HEK293 (cell line): Measurements from ENCODE around the gene ARNT2.

ENCODE experiments used
- CTCF ChIA-PET: fragments of 350-600 bp; formaldehyde crosslinking; extraction: SDS; loops from one replicate; lab custom pipeline; 2021; ENCODE audit warnings: antibody characterized with exemption; lab: Yijun Ruan, JAX
- POLR2A ChIA-PET: fragments of 300-600 bp; formaldehyde crosslinking; extraction: SDS; loops from one replicate; lab custom pipeline; 2020; ENCODE audit warnings: antibody characterized with exemption, inconsistent platforms; lab: Yijun Ruan, JAX
- H3K27ac ChIP-seq: fragments of 200-500 bp; sonication (Bioruptor generic); 2 replicates; pipeline ENCODE4 v1.5.1; 2014; ENCODE audit warnings: low read depth, low read length, control low read depth, inconsistent platforms; ENCODE audit errors: extremely low read depth
- H3K36me3 ChIP-seq, 2 experiments: fragments of 200-500 bp in 1 of 2; sonication (Bioruptor generic) in 1 of 2; 1 replicate in 1 of 2; 2 replicates in 1 of 2; pipeline ENCODE4 v1.5.1; 2014 to 2017; ENCODE audit warnings: inconsistent platforms in 2 of 2, low read length in 2 of 2; ENCODE audit not compliant: control insufficient read depth in 2 of 2, insufficient read depth in 1 of 2
- H3K4me1 ChIP-seq: fragments of 200-500 bp; sonication (Bioruptor generic); 2 replicates; pipeline ENCODE4 v1.5.1; 2014; ENCODE audit warnings: mild to moderate bottlenecking, low read length, inconsistent platforms; ENCODE audit not compliant: control insufficient read depth, insufficient read depth
- H3K4me3 ChIP-seq: 2 replicates; pipeline ENCODE4 v1.5.1; 2011; ENCODE audit warnings: low read depth, mild to moderate bottlenecking, control low read depth, low read length, moderate library complexity
- H3K9me3 ChIP-seq: fragments of 200-500 bp; sonication (Bioruptor generic); 2 replicates; pipeline ENCODE4 v1.5.1; 2014; ENCODE audit warnings: low read depth, low read length, inconsistent platforms; ENCODE audit not compliant: control insufficient read depth, insufficient read depth
- ELK4 ChIP-seq: IDR thresholded peaks from 2 replicates; pipeline ENCODE4 v1.6.1; 2011; ENCODE audit warnings: mild to moderate bottlenecking, low read depth, low read length, borderline replicate concordance
- HOXD13 ChIP-seq: sonication (generic); formaldehyde crosslinking; IDR thresholded peaks from 2 replicates; pipeline ENCODE4 v1.8.0; 2022; ENCODE audit warnings: missing genetic modification reagents, borderline replicate concordance
- KLF1 ChIP-seq: fragments of 450-650 bp; formaldehyde crosslinking; IDR thresholded peaks from 2 replicates; pipeline ENCODE4 v1.5.1; 2016; ENCODE audit warnings: missing biosample characterization, missing genetic modification characterization
- SP3 ChIP-seq: fragments of 450-650 bp; formaldehyde crosslinking; IDR thresholded peaks from 2 replicates; pipeline ENCODE4 v1.5.1; 2016; ENCODE audit warnings: missing biosample characterization, missing genetic modification characterization
- WT1 ChIP-seq: fragments of 450-650 bp; formaldehyde crosslinking; IDR thresholded peaks from 2 replicates; pipeline ENCODE4 v1.5.1; 2016; ENCODE audit warnings: missing biosample characterization, missing genetic modification characterization
- ZBTB1 ChIP-seq: fragments of 450-650 bp; formaldehyde crosslinking; IDR thresholded peaks from 2 replicates; pipeline ENCODE4 v1.5.1; 2016; ENCODE audit warnings: missing biosample characterization, missing genetic modification characterization
- ZFP3 ChIP-seq: fragments of 450-650 bp; formaldehyde crosslinking; IDR thresholded peaks from 2 replicates; pipeline ENCODE4 v1.5.1; 2016; ENCODE audit warnings: low read depth, missing biosample characterization, missing genetic modification characterization
- ZFP69B ChIP-seq: fragments of 450-650 bp; formaldehyde crosslinking; IDR thresholded peaks from 2 replicates; pipeline ENCODE4 v1.5.1; 2016; ENCODE audit warnings: missing biosample characterization, missing genetic modification characterization
- ZNF138 ChIP-seq: fragments of 450-650 bp; formaldehyde crosslinking; IDR thresholded peaks from 2 replicates; pipeline ENCODE4 v1.5.1; 2016; ENCODE audit warnings: missing biosample characterization, missing genetic modification characterization, borderline replicate concordance
- ZNF16 ChIP-seq: fragments of 450-650 bp; formaldehyde crosslinking; IDR thresholded peaks from 2 replicates; pipeline ENCODE4 v1.5.1; 2016; ENCODE audit warnings: low read depth, missing biosample characterization, missing genetic modification characterization
- ZNF18 ChIP-seq: fragments of 450-650 bp; formaldehyde crosslinking; IDR thresholded peaks from 2 replicates; pipeline ENCODE4 v1.5.1; 2016; ENCODE audit warnings: missing biosample characterization, missing genetic modification characterization
- ZNF214 ChIP-seq: fragments of 450-650 bp; formaldehyde crosslinking; IDR thresholded peaks from 2 replicates; pipeline ENCODE4 v1.5.1; 2017; ENCODE audit warnings: missing biosample characterization, mild to moderate bottlenecking, missing genetic modification characterization, borderline replicate concordance
- ZNF26 ChIP-seq: fragments of 450-650 bp; formaldehyde crosslinking; IDR thresholded peaks from 2 replicates; pipeline ENCODE4 v1.5.1; 2016; ENCODE audit warnings: missing biosample characterization, missing genetic modification characterization
- ZNF324 ChIP-seq: fragments of 450-650 bp; formaldehyde crosslinking; IDR thresholded peaks from 2 replicates; pipeline ENCODE4 v1.5.1; 2016; ENCODE audit warnings: missing biosample characterization, missing genetic modification characterization
- ZNF624 ChIP-seq: fragments of 450-650 bp; formaldehyde crosslinking; IDR thresholded peaks from 2 replicates; pipeline ENCODE4 v1.5.1; 2017; ENCODE audit warnings: missing biosample characterization, missing genetic modification characterization
- ZNF626 ChIP-seq: fragments of 450-650 bp; sonication (Bioruptor Pico); formaldehyde crosslinking; IDR thresholded peaks from 2 replicates; pipeline ENCODE4 v1.5.1; 2018; ENCODE audit warnings: missing biosample characterization, missing genetic modification characterization, inconsistent platforms
- ZNF658 ChIP-seq: fragments of 450-650 bp; formaldehyde crosslinking; IDR thresholded peaks from 2 replicates; pipeline ENCODE4; 2016; ENCODE audit warnings: missing biosample characterization, missing genetic modification characterization
- ZNF660 ChIP-seq: fragments of 450-650 bp; IDR thresholded peaks from 2 replicates; pipeline ENCODE4 v1.5.1; 2018; ENCODE audit warnings: missing biosample characterization, mild to moderate bottlenecking, missing genetic modification characterization
- ZNF664 ChIP-seq: fragments of 450-650 bp; formaldehyde crosslinking; IDR thresholded peaks from 2 replicates; pipeline ENCODE4 v1.5.1; 2016; ENCODE audit warnings: missing biosample characterization, missing genetic modification characterization
- ZNF701 ChIP-seq: fragments of 450-650 bp; formaldehyde crosslinking; IDR thresholded peaks from 2 replicates; pipeline ENCODE4 v1.5.1; 2016; ENCODE audit warnings: missing biosample characterization, missing genetic modification characterization
- ZNF785 ChIP-seq: fragments of 450-650 bp; formaldehyde crosslinking; IDR thresholded peaks from 2 replicates; pipeline ENCODE4 v1.5.1; 2016; ENCODE audit warnings: missing biosample characterization, missing genetic modification characterization
- ZNF830 ChIP-seq: fragments of 450-650 bp; IDR thresholded peaks from 2 replicates; pipeline ENCODE4 v1.5.0; 2018; ENCODE audit warnings: missing biosample characterization, missing genetic modification characterization, low read depth, mild to moderate bottlenecking, moderate library complexity
- ZSCAN30 ChIP-seq: fragments of 450-650 bp; IDR thresholded peaks from 2 replicates; pipeline ENCODE4 v1.5.1; 2018; ENCODE audit warnings: missing biosample characterization, mild to moderate bottlenecking, missing genetic modification characterization, moderate library complexity
- TF ChIP-seq, protein P1 (sequence below): fragments of 450-650 bp; formaldehyde crosslinking; IDR thresholded peaks from 2 replicates; pipeline ENCODE4 v1.5.1; 2016; ENCODE audit warnings: missing biosample characterization, missing genetic modification characterization
- TF ChIP-seq, protein P2 (sequence below): fragments of 450-650 bp; formaldehyde crosslinking; IDR thresholded peaks from 2 replicates; pipeline ENCODE4 v1.5.1; 2016; ENCODE audit warnings: missing biosample characterization, missing genetic modification characterization

ARNT2 gene

GRCh38 chr15:80572337-80572736 lies 168.2 kb downstream of the ARNT2 start:
- no peak overlapping the region for H3K4me3 ChIP-seq
- ChIA-PET POLR2A (no interaction called here), CTCF (interaction anchor here (2.0 kb wide), 1 partner anchor 205 kb away, joined by 9 read pairs; no protein-coding TSS in a partner anchor)
- TF ChIP-seq ZNF830 (tag by site-specific recombination): no peak
- no peak for TF ChIP-seq ZNF624
- TF ChIP-seq ZSCAN30 (tag by site-specific recombination): no peak
- no peak for TF ChIP-seq ZNF664
- TF ChIP-seq ZBTB1 (tag by site-specific recombination): no peak
- no peaks in the 10 kb centered on the region for H3K9me3 ChIP-seq
- no peaks in the 10 kb centered on the region for H3K36me3 ChIP-seq
- 0 out of 2 replicates have a peak, but pooled peaks cover 4% of the 10 kb centered on the region for H3K4me1 ChIP-seq
- H3K27ac ChIP-seq: no peak overlapping the region

GRCh38 chr15:80573606-80574005 lies 169.4 kb downstream of the ARNT2 start:
- H3K36me3 ChIP-seq: peaks cover 0 to 3% of the 10 kb centered on the region in 2 experiments; a peak in 1 of 3 replicates
- no peak overlapping the region for H3K27ac ChIP-seq
- ChIA-PET CTCF (interaction anchor here (0.6 kb wide), 1 partner anchor 10 kb away, joined by 3 read pairs; no protein-coding TSS in a partner anchor), POLR2A (no interaction called here)
- H3K9me3 ChIP-seq: no peaks in the 10 kb centered on the region
- H3K4me3 ChIP-seq: no peak overlapping the region
- TF ChIP-seq WT1 (tag by site-specific recombination) (no peak), ZNF701 (no peak), ELK4 (no peak)
- TF ChIP-seq, protein P1, sequence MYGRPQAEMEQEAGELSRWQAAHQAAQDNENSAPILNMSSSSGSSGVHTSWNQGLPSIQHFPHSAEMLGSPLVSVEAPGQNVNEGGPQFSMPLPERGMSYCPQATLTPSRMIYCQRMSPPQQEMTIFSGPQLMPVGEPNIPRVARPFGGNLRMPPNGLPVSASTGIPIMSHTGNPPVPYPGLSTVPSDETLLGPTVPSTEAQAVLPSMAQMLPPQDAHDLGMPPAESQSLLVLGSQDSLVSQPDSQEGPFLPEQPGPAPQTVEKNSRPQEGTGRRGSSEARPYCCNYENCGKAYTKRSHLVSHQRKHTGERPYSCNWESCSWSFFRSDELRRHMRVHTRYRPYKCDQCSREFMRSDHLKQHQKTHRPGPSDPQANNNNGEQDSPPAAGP (tag by site-specific recombination): no peak
- TF ChIP-seq, all 188 proteins: peak for 0
- H3K4me1 ChIP-seq: 0 out of 2 replicates have a peak, but pooled peaks cover 4% of the 10 kb centered on the region

DNA sequence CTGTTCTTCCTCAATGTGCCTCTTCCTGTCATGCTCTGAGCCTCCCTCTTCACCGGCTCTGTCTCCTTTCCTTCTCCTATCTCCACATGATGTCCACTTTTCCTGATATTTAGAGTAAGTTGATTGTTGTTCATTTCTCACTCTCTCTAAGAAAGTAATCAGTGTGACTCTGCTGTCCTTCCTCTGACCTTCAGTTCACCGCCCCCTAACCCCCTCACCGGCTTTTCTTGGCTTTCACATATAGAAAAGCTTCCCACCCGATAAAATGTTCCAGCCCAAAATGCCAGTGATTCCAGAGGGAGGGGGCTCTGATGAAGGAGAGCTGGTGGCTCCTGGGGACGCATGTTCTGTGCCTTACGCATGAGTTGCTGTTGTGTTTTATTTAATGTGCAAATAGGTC lies 170.4 kb downstream of the ARNT2 start:
- Histone ChIP-seq H3K4me3 (no peak overlapping the region), H3K9me3 (no peaks in the 10 kb centered on the region), H3K27ac (no peak overlapping the region), H3K36me3 (peaks cover 0 to 3% of the 10 kb centered on the region in 2 experiments; a peak in 1 of 3 replicates), H3K4me1 (0 out of 2 replicates have a peak, but pooled peaks cover 4% of the 10 kb centered on the region)
- CTCF ChIA-PET: interaction anchor here (0.6 to 1.3 kb wide), 4 partner anchors 119 to 296 kb away, joined by 3 read pairs; partner anchors contain the start of gene CEMIP
- POLR2A ChIA-PET: no interaction called here
- TF ChIP-seq ZNF138 (no peak), ZNF660 (tag by site-specific recombination) (no peak), KLF1 (tag by site-specific recombination) (no peak), ZFP69B (tag by site-specific recombination) (no peak), ZNF214 (tag by site-specific recombination) (no peak), ZNF16 (tag by site-specific recombination) (no peak), WT1 (tag by site-specific recombination) (no peak), ZNF626 (tag by site-specific recombination) (no peak), HOXD13 (CRISPR knock-in tag) (no peak), ZNF26 (tag by site-specific recombination) (no peak), ZNF785 (tag by site-specific recombination) (no peak), ZFP3 (tag by site-specific recombination) (no peak), ZNF658 (tag by site-specific recombination) (no peak), ZNF324 (tag by site-specific recombination) (no peak), ZNF18 (no peak), SP3 (tag by site-specific recombination) (no peak)
- TF ChIP-seq, protein P2, sequence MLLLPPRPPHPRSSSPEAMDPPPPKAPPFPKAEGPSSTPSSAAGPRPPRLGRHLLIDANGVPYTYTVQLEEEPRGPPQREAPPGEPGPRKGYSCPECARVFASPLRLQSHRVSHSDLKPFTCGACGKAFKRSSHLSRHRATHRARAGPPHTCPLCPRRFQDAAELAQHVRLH (tag by site-specific recombination): no peak
